HL-60 (cell line): Measurements from ENCODE around the gene C9orf153.

Source experiments
- DNase-seq, 2 experiments: peaks; one replicate each; pipeline ENCODE4 v3.0.0-alpha.2; 2010 to 2020; ENCODE audit warnings: low read depth in 1 of 2, low spot score in 1 of 2
- H3K27ac ChIP-seq: fragments of 250-450 bp; sonication (Bioruptor Pico); replicated peaks from 2 replicates; pipeline ENCODE4 v1.5.1; 2020; ENCODE audit warnings: mild to moderate bottlenecking, moderate library complexity
- H3K27me3 ChIP-seq: fragments of 250-450 bp; sonication (Bioruptor Pico); 2 replicates; pipeline ENCODE4 v1.5.1; 2021; ENCODE audit warnings: mild to moderate bottlenecking, moderate library complexity; ENCODE audit not compliant: insufficient read depth, poor library complexity, severe bottlenecking
- H3K4me3 ChIP-seq: replicated peaks from 2 replicates; pipeline ENCODE4 v1.5.1; 2011; ENCODE audit warnings: mild to moderate bottlenecking, control low read depth, low read length; ENCODE audit not compliant: insufficient read depth
- CTCF ChIP-seq: IDR thresholded peaks from one replicate; pipeline ENCODE4 v1.5.1; 2011; ENCODE audit warnings: low read length, control low read depth, inconsistent platforms; ENCODE audit not compliant: insufficient read depth
- GABPA ChIP-seq: IDR thresholded peaks from 2 replicates; pipeline ENCODE4 v1.6.1; 2012; ENCODE audit warnings: low read depth
- POLR2AphosphoS5 ChIP-seq: IDR thresholded peaks from 2 replicates; pipeline ENCODE4 v1.6.1; 2012; ENCODE audit warnings: low read depth
- REST ChIP-seq: IDR thresholded peaks from 2 replicates; pipeline ENCODE4 v1.6.1; 2012; ENCODE audit warnings: low read depth; ENCODE audit not compliant: insufficient replicate concordance
- SPI1 ChIP-seq: IDR thresholded peaks from 2 replicates; pipeline ENCODE4 v1.6.1; 2012; ENCODE audit warnings: low read depth, mild to moderate bottlenecking, borderline replicate concordance

The C9orf153 gene

GRCh38 chr9:86275962-86276361 is 16.5 kb upstream of the C9orf153 start:
- Histone ChIP-seq H3K27me3 (no peaks in the 10 kb centered on the region), H3K27ac (no peak overlapping the region), H3K4me3 (no peak overlapping the region)
- TF ChIP-seq GABPA = no peak
- no peak for TF ChIP-seq CTCF
- TF ChIP-seq SPI1 = no peak
- TF ChIP-seq REST = no peak
- TF ChIP-seq POLR2AphosphoS5 = no peak
- DNase-seq = no peak

- DNase-seq = no peak
- no peak overlapping the region for H3K4me3 ChIP-seq
- TF ChIP-seq SPI1 (no peak), CTCF (no peak), POLR2AphosphoS5 (no peak), GABPA (no peak), REST (no peak)
- no peak overlapping the region for H3K27ac ChIP-seq
- H3K27me3 ChIP-seq = no peaks in the 10 kb centered on the region
Observed at GRCh38 chr9:86274821-86275643, 15.6 kb upstream of the C9orf153 start.

- TF ChIP-seq SPI1 = no peak
- no peak for TF ChIP-seq GABPA
- no peak for TF ChIP-seq POLR2AphosphoS5
- TF ChIP-seq CTCF = no peak
- TF ChIP-seq REST = no peak
- H3K27me3 ChIP-seq = no peaks in the 10 kb centered on the region
- H3K4me3 ChIP-seq = no peak overlapping the region
- no peak overlapping the region for H3K27ac ChIP-seq
- no peak for DNase-seq
Observed at GRCh38 chr9:86272221-86272620, 12.8 kb upstream of the C9orf153 start.
